ENCODE results near the gene ENOX1.
A peak's percentile ranks its signal among the peaks of the same experiment; 100 is the strongest.

The ENOX1 gene

GRCh38 chr13:43268632-43269031 lies 518.1 kb downstream of the ENOX1 start:
- DNase-seq: no peak

GRCh38 chr13:43267916-43268315 lies 518.9 kb downstream of the ENOX1 start:
- peak; percentile 6 for DNase-seq

GRCh38 chr13:43266936-43267615 lies 519.7 kb downstream of the ENOX1 start:
- DNase-seq: no peak

GRCh38 chr13:43265028-43265427 lies 521.7 kb downstream of the ENOX1 start:
- DNase-seq: no peak

GRCh38 chr13:43264458-43264857 lies 522.3 kb downstream of the ENOX1 start:
- no peak for DNase-seq

GRCh38 chr13:43263047-43263446 lies 523.7 kb downstream of the ENOX1 start:
- no peak for DNase-seq

GRCh38 chr13:43260999-43261398 lies 525.8 kb downstream of the ENOX1 start:
- DNase-seq: no peak

GRCh38 chr13:43258771-43259170 lies 528.0 kb downstream of the ENOX1 start:
- DNase-seq: no peak

GRCh38 chr13:43257765-43258164 lies 529.0 kb downstream of the ENOX1 start:
- DNase-seq: no peak

- DNase-seq: no peak
These were observed 534.8 kb downstream of the ENOX1 start for GRCh38 chr13:43251961-43252360.

- DNase-seq: no peak
These were observed 540.4 kb downstream of the ENOX1 start for GRCh38 chr13:43246382-43246781.

- DNase-seq: no peak
These were observed 541.3 kb downstream of the ENOX1 start for GRCh38 chr13:43245374-43245964.

- DNase-seq: no peak
These were observed 542.3 kb downstream of the ENOX1 start for GRCh38 chr13:43244481-43244880.

GRCh38 chr13:43243711-43244110 lies 543.1 kb downstream of the ENOX1 start:
- DNase-seq: no peak

GRCh38 chr13:43242040-43242439 lies 544.7 kb downstream of the ENOX1 start:
- no peak for DNase-seq

- DNase-seq: no peak
These were observed 546.5 kb downstream of the ENOX1 start for GRCh38 chr13:43240278-43240677.

GRCh38 chr13:43239275-43239840 lies 547.4 kb downstream of the ENOX1 start:
- DNase-seq: no peak

- no peak for DNase-seq
These were observed 548.3 kb downstream of the ENOX1 start for GRCh38 chr13:43238341-43239083.

- DNase-seq: no peak
These were observed 549.2 kb downstream of the ENOX1 start for GRCh38 chr13:43237616-43238015.

- no peak for DNase-seq
These were observed 551.7 kb downstream of the ENOX1 start for GRCh38 chr13:43235028-43235427.

GRCh38 chr13:43232873-43233265 lies 553.9 kb downstream of the ENOX1 start:
- DNase-seq: no peak

GRCh38 chr13:43232144-43232872 lies 554.5 kb downstream of the ENOX1 start:
- DNase-seq: no peak

- DNase-seq: no peak
These were observed 555.8 kb downstream of the ENOX1 start for GRCh38 chr13:43230989-43231388.
